Bone marrow (tissue), 2 donors: ENCODE data around the gene TAL2.

Experiments used
- DNase-seq, 2 donors: peaks; one replicate each; lab custom pipeline; 2025; lab: John Stamatoyannopoulos, UW

TAL2 gene

DNA sequence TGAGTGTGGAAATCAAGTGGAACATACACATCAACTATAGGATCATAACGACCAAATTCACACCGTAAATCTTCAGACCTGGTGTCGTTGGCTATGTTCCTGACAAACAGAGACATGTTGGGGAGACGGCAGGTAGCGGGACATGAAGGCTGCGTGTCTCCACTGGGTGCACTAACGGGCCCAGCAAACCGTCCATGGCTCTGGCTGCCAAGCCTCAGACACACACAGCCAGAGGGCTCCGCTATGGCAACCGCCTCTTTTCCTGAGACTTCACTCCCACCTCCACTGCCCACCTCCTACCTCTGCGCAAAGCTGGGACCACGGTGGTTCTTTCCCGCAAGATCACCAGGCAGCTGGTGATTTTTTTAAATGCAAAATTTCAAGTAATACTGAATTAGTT, 48.4 kb downstream of the TAL2 start:
- no peak for DNase-seq

DNA sequence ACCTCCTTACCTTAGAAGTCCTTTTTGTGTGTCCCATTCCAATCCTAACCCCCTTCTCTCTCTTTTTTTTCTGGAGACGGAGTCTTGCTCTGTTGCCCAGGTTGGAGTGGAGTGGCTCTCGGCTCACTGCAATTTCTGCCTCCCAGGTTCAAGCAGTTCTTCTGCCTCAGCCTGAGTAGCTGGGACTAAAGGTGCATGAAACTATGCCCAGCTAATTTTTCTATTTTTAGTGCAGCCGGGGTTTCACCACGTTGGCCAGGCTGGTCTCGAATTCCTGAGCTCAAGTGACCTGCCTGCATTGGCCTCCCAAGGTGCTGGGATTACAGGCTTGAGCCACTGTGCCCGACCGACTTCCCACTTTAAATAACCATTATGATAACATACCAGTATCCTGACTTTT, 49.6 kb downstream of the TAL2 start:
- DNase-seq: no peak

- DNase-seq: no peak
These were observed 50.0 kb downstream of the TAL2 start for GRCh38 chr9:105712297-105712696.
